ENCODE measurements around the gene CD247.
A peak's percentile ranks its signal among the peaks of the same experiment; 100 is the strongest.

Gene CD247

DNA sequence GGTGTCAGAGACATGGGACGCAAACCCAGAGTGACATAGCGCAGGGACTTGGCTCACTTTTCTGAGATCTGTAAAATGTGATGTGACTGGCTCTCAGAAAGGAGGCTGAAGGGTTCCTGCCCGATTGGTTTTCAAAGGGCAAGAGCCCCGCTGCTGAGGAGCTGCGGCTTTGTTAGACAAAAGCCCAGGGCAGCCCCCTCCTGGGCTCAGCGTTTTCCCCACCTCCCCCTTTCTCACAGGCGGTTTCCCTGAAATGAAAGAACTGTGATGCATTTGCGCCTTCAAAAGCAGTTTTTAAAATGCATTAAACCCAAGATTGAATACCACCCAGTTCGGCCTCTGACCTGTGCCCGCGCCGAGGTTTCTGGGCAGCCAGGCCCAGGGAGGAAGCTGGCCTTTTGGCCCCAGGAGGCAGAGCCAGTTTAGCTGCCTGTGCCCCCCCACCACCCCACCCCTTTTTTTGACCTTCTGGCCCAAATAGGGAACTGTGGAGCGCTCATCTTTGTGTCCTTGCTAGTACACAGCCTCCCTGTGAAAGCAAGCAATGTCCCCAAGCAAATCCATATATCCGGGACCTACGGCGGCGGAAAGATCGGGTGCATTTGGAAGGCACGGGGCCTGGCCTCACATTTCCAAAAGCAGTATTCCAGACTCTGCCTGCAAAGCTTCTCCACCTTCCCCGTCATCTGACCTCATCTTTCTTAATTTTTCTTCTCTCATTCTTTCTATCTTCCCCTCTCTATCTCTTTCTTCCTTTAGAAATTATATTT lies 28.6 kb downstream of the CD247 start:
- DNase-seq (ENCODE audit: low read depth) = peak; percentile 29

GRCh38 chr1:167488786-167489185 lies 29.5 kb downstream of the CD247 start:
- no peak for DNase-seq (ENCODE audit: low read depth)

DNA sequence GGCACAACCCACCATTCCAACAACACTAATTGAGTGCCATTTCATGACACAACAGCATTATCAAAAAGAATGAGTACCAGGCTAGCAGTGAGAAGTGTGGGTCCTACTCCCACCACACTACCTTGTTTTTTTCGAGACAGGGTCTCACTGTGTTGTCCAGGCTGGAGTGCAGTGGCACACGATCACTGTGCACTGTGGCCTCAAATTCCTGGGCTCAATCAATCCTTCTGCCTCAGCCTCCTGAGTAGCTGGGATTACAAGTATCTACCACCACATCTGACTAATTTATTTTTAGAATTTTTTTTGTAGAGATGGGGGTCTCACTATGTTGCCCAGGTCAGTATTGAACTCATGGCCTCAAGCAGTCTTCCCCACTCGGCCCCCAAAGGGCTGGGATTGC lies 30.7 kb downstream of the CD247 start:
- no peak for DNase-seq (ENCODE audit: low read depth)

GRCh38 chr1:167486090-167486824 lies 32.1 kb downstream of the CD247 start:
- DNase-seq (ENCODE audit: low read depth) = no peak

DNA sequence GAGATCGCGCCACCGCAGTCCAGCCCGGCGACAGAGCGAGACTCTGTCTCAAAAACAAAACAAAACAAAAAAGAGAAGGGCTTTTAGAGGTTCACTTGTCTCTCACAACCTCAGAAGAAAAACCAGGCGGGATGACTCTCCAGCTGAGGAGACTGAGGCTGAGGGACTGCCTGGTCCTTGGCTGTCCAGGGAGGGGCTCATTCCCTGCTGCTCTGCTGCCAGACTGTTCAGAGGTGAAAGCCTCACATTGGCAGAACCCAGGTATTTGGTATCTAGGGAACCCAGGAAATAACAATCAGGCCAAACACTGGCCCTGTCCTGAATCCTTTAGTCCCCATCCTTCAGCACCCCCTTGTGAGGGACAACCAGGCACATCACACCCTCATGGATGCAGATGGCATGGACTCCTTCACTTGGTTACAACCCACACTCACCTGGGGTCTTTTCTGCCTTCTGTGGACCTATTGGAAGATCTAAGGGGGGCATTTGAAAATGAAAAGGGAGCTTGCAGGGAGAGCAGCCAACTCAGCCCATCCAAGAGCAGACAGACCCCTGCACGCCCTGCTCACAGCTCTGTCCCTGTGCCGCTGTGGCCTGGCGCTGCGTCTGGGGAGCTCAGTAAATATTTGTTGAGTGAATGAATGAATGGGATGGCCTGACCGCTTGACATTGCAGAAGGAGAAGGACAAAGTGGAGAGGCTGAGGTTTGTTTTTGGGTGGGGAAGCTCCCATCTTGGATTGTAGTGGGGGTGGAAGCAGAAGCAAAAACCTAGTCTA lies 33.4 kb downstream of the CD247 start:
- DNase-seq (ENCODE audit: low read depth) = no peak

- no peak for DNase-seq (ENCODE audit: low read depth)
Observed at GRCh38 chr1:167483790-167484189, 34.5 kb downstream of the CD247 start.

- DNase-seq (ENCODE audit: low read depth) = peak; percentile 22
Observed at GRCh38 chr1:167482184-167482583, 36.1 kb downstream of the CD247 start.

DNA sequence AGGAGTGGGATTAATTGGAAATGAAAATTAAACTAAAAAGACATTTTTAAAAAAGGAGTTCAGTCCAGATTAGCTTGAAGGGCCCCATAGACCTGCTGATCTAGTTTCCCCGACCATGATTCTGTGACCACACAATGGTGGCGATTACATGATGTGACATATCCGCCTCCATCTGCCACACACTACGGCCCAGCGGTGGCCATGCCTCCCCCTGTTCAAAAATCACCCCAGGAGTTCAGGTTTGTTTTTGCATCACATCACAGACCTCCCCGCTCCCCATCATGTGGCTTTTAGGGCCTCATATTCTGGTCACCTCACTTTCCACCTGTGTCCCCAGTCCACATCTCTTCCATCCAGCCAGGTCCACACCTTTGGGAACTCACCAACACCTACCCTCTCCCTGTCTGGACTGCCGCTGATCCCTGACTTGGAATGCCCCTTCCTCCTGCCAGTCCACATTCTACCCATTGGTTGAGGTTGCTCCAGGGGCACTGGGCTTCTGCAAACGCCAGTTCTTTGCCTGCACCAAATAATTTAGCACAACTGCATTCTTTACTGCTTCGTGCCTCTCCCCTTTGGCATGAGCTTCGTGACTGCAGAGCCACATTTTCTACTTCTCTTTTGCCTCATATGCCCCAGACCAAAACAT lies 38.9 kb downstream of the CD247 start:
- DNase-seq (ENCODE audit: low read depth) = no peak

- DNase-seq (ENCODE audit: low read depth) = no peak
Observed at GRCh38 chr1:167477986-167478385, 40.3 kb downstream of the CD247 start.

DNA sequence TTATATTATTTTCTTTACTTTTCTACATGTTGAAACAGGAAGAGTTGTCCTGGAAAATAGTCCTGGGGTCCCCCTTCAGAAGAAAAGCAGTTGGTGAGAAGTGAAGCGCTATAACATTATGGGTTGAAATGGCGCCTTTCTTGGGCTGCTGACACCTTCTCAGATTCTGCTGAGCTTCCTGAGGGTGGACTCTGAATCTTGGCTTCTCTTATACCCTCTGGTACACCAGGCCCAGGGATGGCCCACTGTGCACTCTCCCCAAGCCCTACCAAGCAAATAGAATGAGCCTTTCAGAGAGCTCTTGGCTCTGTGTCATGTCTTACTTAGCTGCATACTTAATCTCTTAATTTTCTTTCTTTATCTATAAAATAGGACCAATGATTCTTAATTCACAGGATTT lies 42.3 kb downstream of the CD247 start:
- DNase-seq (ENCODE audit: low read depth) = no peak

GRCh38 chr1:167474191-167474641 lies 44.1 kb downstream of the CD247 start:
- DNase-seq (ENCODE audit: low read depth) = peak; percentile 48

DNA sequence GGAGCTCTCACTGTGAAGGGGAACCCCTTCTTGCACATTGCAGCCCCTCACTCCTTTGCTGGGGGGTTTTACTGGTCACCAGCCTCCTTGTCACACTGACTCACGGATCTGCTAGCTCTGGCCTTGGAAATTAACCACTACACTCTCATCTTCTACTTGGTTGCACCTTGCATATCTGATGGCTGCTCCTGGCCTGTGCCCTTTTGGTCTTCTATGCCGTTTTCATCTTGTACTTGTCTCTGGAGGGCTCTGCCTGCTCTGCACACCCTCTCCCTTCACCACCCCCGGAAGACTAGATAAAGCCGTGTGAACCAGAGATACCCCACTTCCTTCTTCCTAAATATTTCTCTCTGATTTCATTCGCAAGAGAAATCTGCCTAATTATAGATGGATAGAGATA lies 44.6 kb downstream of the CD247 start:
- DNase-seq (ENCODE audit: low read depth) = no peak

- DNase-seq (ENCODE audit: low read depth) = no peak
Observed at GRCh38 chr1:167472752-167473521, 45.4 kb downstream of the CD247 start.

GRCh38 chr1:167471568-167471967 lies 46.8 kb downstream of the CD247 start:
- DNase-seq (ENCODE audit: low read depth) = no peak

- no peak for DNase-seq (ENCODE audit: low read depth)
Observed at GRCh38 chr1:167469280-167469965, 48.9 kb downstream of the CD247 start.

GRCh38 chr1:167467752-167468151 lies 50.6 kb downstream of the CD247 start:
- no peak for DNase-seq (ENCODE audit: low read depth)

DNA sequence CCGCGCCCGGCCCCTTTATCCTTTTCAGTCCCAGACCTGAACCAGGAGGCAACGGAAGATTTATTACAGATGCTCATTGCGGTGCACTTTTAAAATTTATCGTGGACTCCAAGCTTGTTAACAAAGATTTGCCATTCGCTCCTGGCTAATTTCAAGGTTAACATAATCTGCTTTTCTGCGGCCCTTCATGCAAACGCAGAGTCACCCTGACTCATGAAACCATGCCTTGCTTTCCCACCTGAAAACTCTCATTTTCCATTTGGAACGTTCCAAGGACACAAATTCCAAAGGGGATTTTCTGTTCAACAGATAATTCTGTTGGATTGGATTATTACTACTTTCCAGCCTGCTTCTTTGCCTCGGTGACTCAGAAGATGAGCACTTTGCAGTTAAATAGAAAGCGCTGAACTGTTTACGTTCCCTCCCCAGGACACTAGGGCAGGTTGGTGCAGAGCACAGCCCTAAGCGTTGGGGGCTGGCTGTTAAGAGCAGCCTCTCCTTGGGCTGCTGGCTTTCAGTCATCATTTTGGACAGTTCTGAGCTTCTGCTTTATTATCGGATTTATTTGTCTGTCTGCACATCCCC lies 51.1 kb downstream of the CD247 start:
- DNase-seq (ENCODE audit: low read depth) = no peak

GRCh38 chr1:167465743-167466142 lies 52.6 kb downstream of the CD247 start:
- no peak for DNase-seq (ENCODE audit: low read depth)

DNA sequence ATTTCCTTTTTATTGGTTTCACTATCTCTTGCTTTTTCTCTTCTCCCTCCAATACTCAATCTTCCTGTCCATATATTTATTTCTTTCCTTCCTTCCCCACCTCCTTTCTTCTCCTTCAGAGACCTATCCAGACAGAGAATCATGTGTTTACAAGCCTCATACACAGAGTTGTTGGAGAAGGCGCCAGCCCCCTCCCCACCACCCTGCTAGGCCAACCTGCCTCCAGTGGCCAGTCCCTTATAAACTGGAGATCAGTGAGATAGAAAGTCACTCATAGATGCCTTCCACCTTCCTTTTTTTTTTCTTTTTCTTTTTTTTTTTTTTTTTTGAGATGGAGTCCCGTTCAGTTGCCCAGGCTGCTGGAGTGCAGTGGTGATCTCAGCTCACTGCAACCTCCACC lies 53.3 kb downstream of the CD247 start:
- no peak for DNase-seq (ENCODE audit: low read depth)

DNA sequence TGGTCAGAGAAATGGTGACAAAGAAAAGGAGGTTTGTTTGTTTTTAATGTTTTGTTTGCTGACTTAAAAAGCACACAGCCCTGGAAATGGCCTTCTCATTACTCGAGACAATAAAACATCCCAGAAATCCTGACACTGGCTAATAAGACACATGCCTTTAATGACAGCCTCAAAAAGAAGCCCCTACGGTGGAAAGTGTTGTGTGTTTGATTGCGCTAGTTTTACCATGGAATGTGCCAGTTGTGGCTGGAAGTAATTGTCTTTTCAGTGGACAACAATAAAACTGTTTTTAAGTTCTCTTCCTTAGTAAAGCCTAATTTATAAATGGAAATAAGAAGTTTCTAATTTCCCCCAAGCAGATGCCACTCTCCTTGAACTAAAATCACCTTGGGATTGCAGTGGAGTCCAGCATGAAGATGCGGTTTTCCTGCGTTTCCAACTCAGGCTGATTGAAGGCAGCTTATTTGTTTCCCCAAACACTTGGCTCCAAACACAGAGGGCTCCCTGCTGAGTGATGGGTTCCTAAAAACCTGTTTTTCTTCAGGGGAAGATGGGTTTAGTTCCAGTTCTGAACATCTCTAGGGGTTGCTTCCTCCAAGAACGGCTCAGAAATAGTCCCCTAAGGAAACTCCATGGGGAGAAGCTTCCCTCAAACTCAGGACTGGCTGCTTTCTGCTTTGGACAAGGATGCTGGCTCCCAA lies 54.3 kb downstream of the CD247 start:
- DNase-seq (ENCODE audit: low read depth) = no peak

Measured in T follicular helper cell (primary cell).